Stimulated activated CD8-positive, alpha-beta memory T cell treated with anti-CD3 and anti-CD28 coated beads, Interleukin-4, amount 100 ng/mL, for 1 hour (primary cell): Measurements from ENCODE around the gene CDH13.

Experiments used
- DNase-seq, 2 donors: peaks; one replicate each; pipeline ENCODE4 v3.0.0-alpha.2; 2020; ENCODE audit warnings: low read depth in 2 of 2, low spot score in 1 of 2

CDH13 gene

GRCh38 chr16:82936941-82937551, 310.3 kb downstream of the CDH13 start:
- no peak for DNase-seq

GRCh38 chr16:82937926-82938520, 311.3 kb downstream of the CDH13 start:
- DNase-seq = no peak

- no peak for DNase-seq
These were observed 316.6 kb downstream of the CDH13 start for GRCh38 chr16:82943371-82943770.

- DNase-seq = no peak
These were observed 318.8 kb downstream of the CDH13 start for GRCh38 chr16:82945420-82946101.

- no peak for DNase-seq
These were observed 320.9 kb downstream of the CDH13 start for GRCh38 chr16:82947698-82948097.

- DNase-seq = no peak
These were observed 322.2 kb downstream of the CDH13 start for GRCh38 chr16:82949016-82949415.

GRCh38 chr16:82953517-82953916, 326.7 kb downstream of the CDH13 start:
- DNase-seq = no peak

GRCh38 chr16:82954224-82954929, 327.6 kb downstream of the CDH13 start:
- DNase-seq = no peak

GRCh38 chr16:82955741-82956348, 329.1 kb downstream of the CDH13 start:
- DNase-seq = no peak

- no peak for DNase-seq
These were observed 330.4 kb downstream of the CDH13 start for GRCh38 chr16:82957212-82957611.

- DNase-seq = no peak
These were observed 334.1 kb downstream of the CDH13 start for GRCh38 chr16:82960918-82961317.

GRCh38 chr16:82963653-82964052, 336.9 kb downstream of the CDH13 start:
- DNase-seq = no peak

GRCh38 chr16:82965808-82966207, 339.0 kb downstream of the CDH13 start:
- DNase-seq = no peak

- DNase-seq = no peak
These were observed 340.7 kb downstream of the CDH13 start for GRCh38 chr16:82967424-82967823.

- no peak for DNase-seq
These were observed 344.4 kb downstream of the CDH13 start for GRCh38 chr16:82971126-82971525.

GRCh38 chr16:82972331-82972919, 345.7 kb downstream of the CDH13 start:
- DNase-seq = no peak

- no peak for DNase-seq
These were observed 352.8 kb downstream of the CDH13 start for GRCh38 chr16:82979406-82980111.

- DNase-seq = no peak
These were observed 354.0 kb downstream of the CDH13 start for GRCh38 chr16:82980810-82981209.

- no peak for DNase-seq
These were observed 361.0 kb downstream of the CDH13 start for GRCh38 chr16:82987767-82988166.

GRCh38 chr16:82990155-82990554, 363.4 kb downstream of the CDH13 start:
- DNase-seq = no peak

- DNase-seq = no peak
These were observed 364.6 kb downstream of the CDH13 start for GRCh38 chr16:82991410-82991809.
